H9 (cell line): ENCODE measurements around the gene ROPN1L. TPM values are rescaled to one million over a fixed set of nuclear protein-coding genes. Genes with fewer than 3 reads are reported as not detected.

ENCODE experiments used
- DNase-seq: peaks from one replicate; pipeline ENCODE4 v3.0.0-alpha.2; 2017
- H2AFZ ChIP-seq: one replicate; pipeline ENCODE4 v1.6.1; 2013; ENCODE audit warnings: mild to moderate bottlenecking, low read length, control low read depth, moderate library complexity
- H2AK5ac ChIP-seq: 2 replicates; pipeline ENCODE4 v1.6.1; 2013; ENCODE audit warnings: low read length, control low read depth, mixed read lengths; ENCODE audit not compliant: insufficient read length
- H2BK120ac ChIP-seq: one replicate; pipeline ENCODE4 v1.6.1; 2013; ENCODE audit warnings: low read depth, mild to moderate bottlenecking, low read length, control low read depth, inconsistent platforms; ENCODE audit not compliant: poor library complexity, severe bottlenecking
- H2BK12ac ChIP-seq: 2 replicates; pipeline ENCODE4 v1.6.1; 2013; ENCODE audit warnings: low read length, control low read depth, mixed read lengths, low read depth; ENCODE audit not compliant: insufficient read length
- H2BK15ac ChIP-seq: 2 replicates; pipeline ENCODE4 v1.6.1; 2013; ENCODE audit warnings: low read depth, low read length, control low read depth
- H2BK20ac ChIP-seq: one replicate; pipeline ENCODE4 v1.6.1; 2013; ENCODE audit warnings: low read depth, mild to moderate bottlenecking, low read length, control low read depth, inconsistent platforms; ENCODE audit not compliant: poor library complexity, severe bottlenecking
- H2BK5ac ChIP-seq: 2 replicates; pipeline ENCODE4 v1.6.1; 2013; ENCODE audit warnings: low read length, control low read depth, mixed read lengths; ENCODE audit not compliant: insufficient read length
- H3K14ac ChIP-seq: 2 replicates; pipeline ENCODE4 v1.6.1; 2013; ENCODE audit warnings: low read length, control low read depth; ENCODE audit not compliant: insufficient read depth
- H3K18ac ChIP-seq: 2 replicates; pipeline ENCODE4 v1.6.1; 2013; ENCODE audit warnings: low read depth, mild to moderate bottlenecking, mixed read lengths, low read length, control low read depth; ENCODE audit not compliant: insufficient read length
- H3K23ac ChIP-seq: 2 replicates; pipeline ENCODE4 v1.6.1; 2013; ENCODE audit warnings: low read length, control low read depth, mixed read lengths, low read depth; ENCODE audit not compliant: insufficient read length
- H3K23me2 ChIP-seq: 2 replicates; pipeline ENCODE4 v1.6.1; 2013; ENCODE audit warnings: low read depth, mild to moderate bottlenecking, mixed read lengths, low read length, control low read depth; ENCODE audit not compliant: insufficient read length, poor library complexity, severe bottlenecking
- H3K27ac ChIP-seq: 2 replicates; pipeline ENCODE4 v1.5.1; 2013; ENCODE audit warnings: low read length, control low read depth, mixed read lengths, low read depth; ENCODE audit not compliant: insufficient read length
- H3K27me3 ChIP-seq: 2 replicates; pipeline ENCODE4 v1.6.1; 2013; ENCODE audit warnings: low read length, control low read depth, inconsistent platforms; ENCODE audit not compliant: insufficient read depth
- H3K4ac ChIP-seq: 2 replicates; pipeline ENCODE4 v1.6.1; 2013; ENCODE audit warnings: low read depth, mild to moderate bottlenecking, control low read depth, inconsistent platforms, low read length, moderate library complexity
- H3K4me1 ChIP-seq: 2 replicates; pipeline ENCODE4 v1.6.1; 2013; ENCODE audit warnings: low read length, control low read depth, inconsistent platforms; ENCODE audit not compliant: insufficient read depth
- H3K4me2 ChIP-seq: 2 replicates; pipeline ENCODE4 v1.6.1; 2013; ENCODE audit warnings: low read length, control low read depth, mixed read lengths; ENCODE audit not compliant: insufficient read length, insufficient read depth
- H3K56ac ChIP-seq: 2 replicates; pipeline ENCODE4 v1.6.1; 2013; ENCODE audit warnings: low read depth, mild to moderate bottlenecking, mixed read lengths, low read length, control low read depth; ENCODE audit not compliant: insufficient read length
- H3K79me1 ChIP-seq: 2 replicates; pipeline ENCODE4 v1.6.1; 2013; ENCODE audit warnings: low read depth, mild to moderate bottlenecking, moderate library complexity, low read length, control low read depth, inconsistent platforms; ENCODE audit not compliant: insufficient read depth, poor library complexity, severe bottlenecking
- H3K79me2 ChIP-seq: 2 replicates; pipeline ENCODE4 v1.6.1; 2013; ENCODE audit warnings: low read length, control low read depth, inconsistent platforms; ENCODE audit not compliant: insufficient read depth
- H3K9ac ChIP-seq: 2 replicates; pipeline ENCODE4 v1.6.1; 2013; ENCODE audit warnings: low read length, control low read depth, mixed read lengths; ENCODE audit not compliant: insufficient read length; ENCODE audit errors: extremely low read depth
- H3K9me3 ChIP-seq: one replicate; pipeline ENCODE4 v1.6.1; 2013; ENCODE audit warnings: low read depth, low read length, inconsistent platforms; ENCODE audit not compliant: control insufficient read depth
- H3T11ph ChIP-seq: one replicate; pipeline ENCODE4 v1.6.1; 2013; ENCODE audit warnings: mild to moderate bottlenecking, low read length, control low read depth, inconsistent platforms
- H4K20me1 ChIP-seq: one replicate; pipeline ENCODE4 v1.6.1; 2013; ENCODE audit not compliant: control insufficient read depth, insufficient read length, insufficient read depth
- H4K5ac ChIP-seq: 2 replicates; pipeline ENCODE4 v1.6.1; 2013; ENCODE audit warnings: low read depth, mild to moderate bottlenecking, mixed read lengths, low read length, control low read depth; ENCODE audit not compliant: insufficient read length
- H4K8ac ChIP-seq: replicated peaks from 2 replicates; pipeline ENCODE4 v1.6.1; 2013; ENCODE audit warnings: low read length, control low read depth, mixed read lengths, low read depth; ENCODE audit not compliant: insufficient read length
- H4K91ac ChIP-seq: 2 replicates; pipeline ENCODE4 v1.6.1; 2013; ENCODE audit warnings: low read depth, mild to moderate bottlenecking, moderate library complexity, mixed read lengths, low read length, control low read depth; ENCODE audit not compliant: insufficient read length
- H3K27ac Mint-ChIP-seq, 3 experiments: 2 replicates in 2 of 3; 3 replicates in 1 of 3; pipeline ENCODE4 v1.8.0; 2020 to 2021; ENCODE audit warnings: mixed read lengths in 3 of 3, mild to moderate bottlenecking in 1 of 3, moderate library complexity in 1 of 3
- H3K27me3 Mint-ChIP-seq: 2 replicates; pipeline ENCODE4 v1.8.0; 2021; ENCODE audit warnings: low read depth, mild to moderate bottlenecking, moderate library complexity, mixed read lengths
- H3K36me3 Mint-ChIP-seq, 3 experiments: 2 replicates in 2 of 3; 3 replicates in 1 of 3; pipeline ENCODE4 v1.8.0; 2020 to 2021; ENCODE audit warnings: low read depth in 3 of 3, mixed read lengths in 3 of 3; ENCODE audit not compliant: insufficient read depth in 1 of 3
- H3K4me1 Mint-ChIP-seq, 2 experiments: 2 replicates each; pipeline ENCODE4 v1.8.0; 2020; ENCODE audit warnings: mixed read lengths in 2 of 2
- H3K4me3 Mint-ChIP-seq, 2 experiments: 2 replicates in 1 of 2; 3 replicates in 1 of 2; pipeline ENCODE4 v1.8.0; 2020 to 2021; ENCODE audit warnings: mild to moderate bottlenecking in 2 of 2, mixed read lengths in 2 of 2, moderate library complexity in 1 of 2
- H3K9me3 Mint-ChIP-seq, 2 experiments: 2 replicates in 1 of 2; 3 replicates in 1 of 2; pipeline ENCODE4 v1.8.0; 2020; ENCODE audit warnings: mild to moderate bottlenecking in 2 of 2, mixed read lengths in 2 of 2, moderate library complexity in 1 of 2
- CTCF ChIP-seq: fragments of 200-600 bp; sonication (generic); conservative IDR thresholded peaks from 3 replicates; pipeline ENCODE4 v1.8.0; 2021; ENCODE audit warnings: antibody characterized with exemption, mild to moderate bottlenecking
- WGBS: extraction: QIAGEN DNeasy Blood & Tissue Kit; methylation state at CpG from one replicate; pipeline ENCODE4 v1.1.7; 2013; ENCODE audit warnings: missing lambda C conversion rate, low lambda C conversion rate, mixed read lengths; ENCODE audit not compliant: insufficient read length; ENCODE audit errors: extremely low coverage; 5-methylcytosine and 5-hydroxymethylcytosine counted together
- total RNA-seq: library from RNA; stranded (reverse); gene quantifications from 2 replicates; pipeline ENCODE4 v1.2.1, GENCODE V29; 2021

The ROPN1L gene
- total RNA-seq, 1 experiment from 2014 or later: 0.37 TPM

- H3K27ac Mint-ChIP-seq: peak overlapping the region in 1 of 3 experiments; percentile 25; a peak in 2 of 7 replicates
- no peak overlapping the region for H3K4ac ChIP-seq
- no peaks in the 10 kb centered on the region for H3K9me3 ChIP-seq
- peaks cover 4% of the 10 kb centered on the region; the same call in 1 of the 2 replicates for H3K4me1 ChIP-seq
- no peak overlapping the region for H2BK120ac ChIP-seq
- no peak overlapping the region for H4K8ac ChIP-seq
- no peaks in the 10 kb centered on the region; a peak in 1 of 5 replicates for H3K9me3 Mint-ChIP-seq
- no peak overlapping the region for H3K56ac ChIP-seq
- no peak overlapping the region for H3T11ph ChIP-seq
- no peaks in the 10 kb centered on the region for H3K23me2 ChIP-seq
- peaks cover 31 to 38% of the 10 kb centered on the region in 2 experiments for H3K4me1 Mint-ChIP-seq
- no peak for DNase-seq
- peaks cover 5% of the 10 kb centered on the region for H3K27me3 Mint-ChIP-seq
- H3K27me3 ChIP-seq: no peaks in the 10 kb centered on the region
- no peak overlapping the region for H3K18ac ChIP-seq
- no peak for TF ChIP-seq CTCF
- no CpG with 5 or more reads among the region's 9 CpGs for WGBS
- no peak overlapping the region for H2BK12ac ChIP-seq
- H2BK20ac ChIP-seq: no peak overlapping the region
- no peak overlapping the region for H3K4me2 ChIP-seq
- H4K5ac ChIP-seq: no peak overlapping the region
- H2BK15ac ChIP-seq: no peak overlapping the region
- H3K79me1 ChIP-seq: no peaks in the 10 kb centered on the region
- H3K36me3 Mint-ChIP-seq: no peaks in the 10 kb centered on the region; a peak in 1 of 7 replicates
- no peak overlapping the region for H3K14ac ChIP-seq
- H2BK5ac ChIP-seq: no peak overlapping the region
- H3K79me2 ChIP-seq: no peaks in the 10 kb centered on the region
- no peaks in the 10 kb centered on the region for H4K20me1 ChIP-seq
- H2AK5ac ChIP-seq: no peak overlapping the region
- H3K4me3 Mint-ChIP-seq: no peak overlapping the region; a peak in 1 of 5 replicates
- H4K91ac ChIP-seq: no peak overlapping the region
- H3K23ac ChIP-seq: no peak overlapping the region
- H2AFZ ChIP-seq: no peak overlapping the region
- no peak overlapping the region for H3K9ac ChIP-seq
- no peak overlapping the region for H3K27ac ChIP-seq
These were observed 9.6 kb downstream of the ROPN1L start for GRCh38 chr5:10451137-10451824.
